ENCODE measurements around the gene KIF25. TPM values are rescaled to one million over a fixed set of nuclear protein-coding genes. Genes with fewer than 3 reads are reported as not detected.

KIF25 gene
- polyA plus RNA-seq, 2 of the 4 experiments (the other 2 are of a cell fraction): 0.06 to 0.13 TPM

DNA sequence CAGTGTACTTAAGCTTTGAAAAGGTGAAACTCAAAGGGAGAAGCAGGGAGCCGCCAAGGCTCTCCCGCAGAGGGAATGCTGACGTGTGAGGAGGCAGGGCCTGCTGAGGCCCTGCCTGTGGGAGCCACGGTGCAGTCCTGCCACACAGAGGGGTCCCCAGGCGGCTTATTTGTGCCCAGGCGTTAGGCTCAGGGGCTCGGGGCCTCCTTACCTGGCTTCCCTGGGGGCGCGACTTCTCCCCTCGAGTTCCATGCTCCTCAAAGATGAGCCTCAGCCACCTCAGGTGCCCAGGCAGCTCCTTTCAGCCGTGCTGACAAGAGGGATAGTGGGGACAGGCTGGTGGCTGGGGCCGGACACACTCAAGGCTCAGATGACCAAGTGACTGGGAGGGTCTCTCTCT is 2.2 kb upstream of the KIF25 start:
- FAIRE-seq (no peak), DNase-seq (ENCODE audit: low read depth in 1 of 2, low spot score in 1 of 2) (no peak), ATAC-seq (no peak)
- no peaks in the 10 kb centered on the region for H3K9me3 ChIP-seq
- no peak overlapping the region for H3K4me3 ChIP-seq
- 86% methylated on average over 8 of the region's 12 CpGs for WGBS (ENCODE audit: missing lambda C conversion rate)
- H3K4me1 ChIP-seq: 0 out of 3 replicates have a peak, but pooled peaks cover 7% of the 10 kb centered on the region
- H3K27ac ChIP-seq: no peak overlapping the region
- no peak overlapping the region for H3K4me2 ChIP-seq
- TF ChIP-seq SMC3 (IDR thresholded peaks at IDR 0.05) (no peak), MAFK (IDR thresholded peaks at IDR 0.05; ENCODE audit: partially characterized antibody) (no peak), FOXS1 (CRISPR knock-in tag; IDR thresholded peaks at IDR 0.05) (no peak), EP300 (IDR thresholded peaks at IDR 0.05) (no peak), PHF8 (IDR thresholded peaks at IDR 0.05; ENCODE audit: borderline replicate concordance, low read depth) (no peak), ZC3H11A (IDR thresholded peaks at IDR 0.05) (no peak), POLR2AphosphoS2 (conservative IDR thresholded peaks at IDR 0.05; ENCODE audit: low read length) (no peak)
- POLR2A ChIA-PET: no interaction called here
- CTCF ChIA-PET: interaction anchor here (1.2 kb wide), 1 partner anchor 138 kb away, joined by 4 read pairs; no protein-coding TSS in a partner anchor

DNA sequence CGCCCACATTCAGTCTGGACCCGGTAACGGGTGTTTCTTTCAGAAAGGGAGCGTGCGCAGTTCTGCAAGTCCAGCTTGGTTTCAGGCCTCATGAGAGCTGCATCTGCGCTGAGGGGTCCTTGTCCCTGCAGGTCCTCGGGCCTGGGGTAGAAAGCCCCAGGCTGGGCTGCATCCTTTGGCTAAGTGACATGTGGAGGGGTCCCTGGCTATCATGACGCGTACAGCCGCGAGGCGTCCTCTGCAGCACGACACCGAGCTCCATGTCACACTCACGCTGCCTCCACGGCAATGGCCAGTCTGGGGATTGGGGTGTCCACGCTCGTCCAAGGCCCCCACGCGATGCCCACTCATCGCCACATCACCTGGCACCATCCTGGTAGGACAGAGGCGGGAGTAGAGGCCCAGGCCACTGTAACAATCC is 1.7 kb upstream of the KIF25 start:
- Histone ChIP-seq H3K4me2 (no peak overlapping the region), H3K4me3 (no peak overlapping the region), H3K27ac (no peak overlapping the region), H3K4me1 (0 out of 3 replicates have a peak, but pooled peaks cover 7% of the 10 kb centered on the region), H3K9me3 (no peaks in the 10 kb centered on the region)
- POLR2A ChIA-PET: no interaction called here
- 95% methylated on average over 8 of the region's 22 CpGs for WGBS (ENCODE audit: missing lambda C conversion rate)
- no peak for DNase-seq (ENCODE audit: low read depth in 1 of 2, low spot score in 1 of 2)
- CTCF ChIA-PET: interaction anchor here (0.6 to 1.2 kb wide), 2 partner anchors 137 to 314 kb away, joined by 3 to 4 read pairs; no protein-coding TSS in a partner anchor
- no peak for TF ChIP-seq NR3C1 (IDR thresholded peaks at IDR 0.05)
- no peak for TF ChIP-seq CBX8 (IDR thresholded peaks at IDR 0.05)
- no peak for TF ChIP-seq JUN (IDR thresholded peaks at IDR 0.05)
- TF ChIP-seq, protein P1, sequence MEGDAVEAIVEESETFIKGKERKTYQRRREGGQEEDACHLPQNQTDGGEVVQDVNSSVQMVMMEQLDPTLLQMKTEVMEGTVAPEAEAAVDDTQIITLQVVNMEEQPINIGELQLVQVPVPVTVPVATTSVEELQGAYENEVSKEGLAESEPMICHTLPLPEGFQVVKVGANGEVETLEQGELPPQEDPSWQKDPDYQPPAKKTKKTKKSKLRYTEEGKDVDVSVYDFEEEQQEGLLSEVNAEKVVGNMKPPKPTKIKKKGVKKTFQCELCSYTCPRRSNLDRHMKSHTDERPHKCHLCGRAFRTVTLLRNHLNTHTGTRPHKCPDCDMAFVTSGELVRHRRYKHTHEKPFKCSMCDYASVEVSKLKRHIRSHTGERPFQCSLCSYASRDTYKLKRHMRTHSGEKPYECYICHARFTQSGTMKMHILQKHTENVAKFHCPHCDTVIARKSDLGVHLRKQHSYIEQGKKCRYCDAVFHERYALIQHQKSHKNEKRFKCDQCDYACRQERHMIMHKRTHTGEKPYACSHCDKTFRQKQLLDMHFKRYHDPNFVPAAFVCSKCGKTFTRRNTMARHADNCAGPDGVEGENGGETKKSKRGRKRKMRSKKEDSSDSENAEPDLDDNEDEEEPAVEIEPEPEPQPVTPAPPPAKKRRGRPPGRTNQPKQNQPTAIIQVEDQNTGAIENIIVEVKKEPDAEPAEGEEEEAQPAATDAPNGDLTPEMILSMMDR (IDR thresholded peaks at IDR 0.05): no peak
- no peak for FAIRE-seq
- ATAC-seq: no peak; a peak in 1 of 6 replicates

DNA sequence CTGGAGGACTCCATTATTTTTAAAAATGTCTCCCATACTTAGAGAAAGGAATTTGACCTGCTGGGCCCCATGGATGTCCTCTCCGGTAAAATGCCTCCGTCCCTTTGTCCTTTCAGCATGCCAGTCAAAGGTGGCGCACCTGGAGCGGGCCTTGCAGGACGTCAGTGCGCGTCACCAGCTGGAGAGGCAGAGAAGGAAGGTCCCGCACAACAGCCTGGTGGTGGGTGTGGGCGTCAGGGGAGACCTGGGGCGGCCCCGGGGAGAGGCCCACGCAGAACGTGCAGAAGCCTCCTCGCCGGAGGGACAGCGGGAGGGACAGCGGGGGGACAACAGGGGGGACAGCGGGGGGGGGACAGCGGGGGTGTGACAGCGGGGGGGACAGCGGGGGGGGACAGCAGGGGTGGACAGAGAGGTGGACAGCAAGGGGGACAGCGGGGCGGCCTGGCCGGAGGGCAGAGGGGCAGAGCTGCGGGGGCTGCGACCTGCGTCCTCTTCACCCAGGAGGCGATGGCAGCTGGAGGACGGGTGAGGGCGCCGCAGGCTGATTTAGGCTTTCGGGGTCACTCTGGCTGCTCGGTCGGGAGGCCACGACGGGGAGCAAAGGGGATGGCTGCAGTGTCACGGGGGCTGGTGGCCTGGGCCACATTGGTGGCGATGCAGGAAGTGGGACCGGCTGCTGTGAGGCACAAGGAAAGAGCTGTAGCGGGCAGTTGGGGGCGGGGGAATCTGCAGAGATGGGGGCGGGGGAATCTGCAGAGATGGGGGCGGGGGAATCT is 859 bp upstream of the KIF25 start:
- ChIA-PET POLR2A (no interaction called here), CTCF (interaction anchor here (0.6 to 1.2 kb wide), 3 partner anchors 134 to 314 kb away, joined by 3 to 4 read pairs (median 3); no protein-coding TSS in a partner anchor)
- ATAC-seq (peak; percentile 30 to 59; a peak in 5 of 6 replicates), DNase-seq (ENCODE audit: low read depth in 1 of 2, low spot score in 1 of 2) (peak in 1 of 2 experiments; percentile 22), FAIRE-seq (no peak)
- H3K4me3 ChIP-seq: no peak overlapping the region
- H3K4me1 ChIP-seq: 0 out of 3 replicates have a peak, but pooled peaks cover 7% of the 10 kb centered on the region
- peak overlapping the region in 1 of 2 experiments; percentile 75; a peak in 3 of 6 replicates for H3K27ac ChIP-seq
- TF ChIP-seq RAD21 (conservative IDR thresholded peaks at IDR 0.05 in 1 of 2, IDR thresholded peaks at IDR 0.05 in 1 of 2) (0 out of 5 replicates have a peak, but pooled peaks of 1 of the 2 experiments have one; percentile 11), ELK1 (IDR thresholded peaks at IDR 0.05; ENCODE audit: low read depth, low read length) (no peak)
- H3K9me3 ChIP-seq: no peaks in the 10 kb centered on the region
- WGBS (ENCODE audit: missing lambda C conversion rate): 80% methylated on average over 14 of the region's 43 CpGs
- peak overlapping the region; percentile 34; the same call in 1 of the 3 replicates for H3K4me2 ChIP-seq

- WGBS (ENCODE audit: missing lambda C conversion rate): 73% methylated on average over 5 of the region's 5 CpGs
- FAIRE-seq (no peak), DNase-seq (ENCODE audit: low read depth in 1 of 2, low spot score in 1 of 2) (no peak), ATAC-seq (peak in 1 of 2 experiments; percentile 55; a peak in 3 of 6 replicates)
- no peak for TF ChIP-seq MYC (IDR thresholded peaks at IDR 0.05; ENCODE audit: borderline replicate concordance, low read length)
- TF ChIP-seq EHF (CRISPR knock-in tag; IDR thresholded peaks at IDR 0.05): no peak
- TF ChIP-seq E2F6 (IDR thresholded peaks at IDR 0.05; ENCODE audit: borderline replicate concordance, low read depth): no peak
- TF ChIP-seq, protein P2, sequence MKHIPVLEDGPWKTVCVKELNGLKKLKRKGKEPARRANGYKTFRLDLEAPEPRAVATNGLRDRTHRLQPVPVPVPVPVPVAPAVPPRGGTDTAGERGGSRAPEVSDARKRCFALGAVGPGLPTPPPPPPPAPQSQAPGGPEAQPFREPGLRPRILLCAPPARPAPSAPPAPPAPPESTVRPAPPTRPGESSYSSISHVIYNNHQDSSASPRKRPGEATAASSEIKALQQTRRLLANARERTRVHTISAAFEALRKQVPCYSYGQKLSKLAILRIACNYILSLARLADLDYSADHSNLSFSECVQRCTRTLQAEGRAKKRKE (CRISPR knock-in tag; IDR thresholded peaks at IDR 0.05; ENCODE audit: low read depth): no peak
- no peak for TF ChIP-seq NR3C1 (IDR thresholded peaks at IDR 0.05)
- TF ChIP-seq CHD4 (IDR thresholded peaks at IDR 0.05; ENCODE audit: borderline replicate concordance): no peak
- TF ChIP-seq ELK1 (IDR thresholded peaks at IDR 0.05; ENCODE audit: low read depth, low read length): no peak
- ChIA-PET POLR2A (no interaction called here), CTCF (interaction anchor here (0.8 to 0.9 kb wide), 2 partner anchors 13 to 35 kb away, joined by 3 to 5 read pairs; no protein-coding TSS in a partner anchor)
- Histone ChIP-seq H3K4me3 (no peak overlapping the region), H3K27ac (no peak overlapping the region), H3K4me2 (no peak overlapping the region), H3K4me1 (0 out of 3 replicates have a peak, but pooled peaks cover 7% of the 10 kb centered on the region), H3K9me3 (no peaks in the 10 kb centered on the region)
Measured at GRCh38 chr6:167998215-167998614, 744 bp downstream of the KIF25 start.

Measured in A549 (cell line).